Mesenchymal stem cell (in vitro differentiated cells and primary cell): Measurements from ENCODE around the gene MVB12B.
A peak's percentile ranks its signal among the peaks of the same experiment; 100 is the strongest.

Experiments
- DNase-seq: peaks from one replicate; pipeline ENCODE4 v3.0.0-alpha.2; 2013
- H2AFZ ChIP-seq: one replicate; pipeline ENCODE4 v1.6.1; 2013; ENCODE audit warnings: low read depth, mild to moderate bottlenecking, control low read depth, inconsistent platforms, low read length, moderate library complexity
- H2AK5ac ChIP-seq: 2 replicates; pipeline ENCODE4 v1.6.1; 2013; ENCODE audit warnings: low read length, moderate library complexity, mild to moderate bottlenecking, inconsistent platforms; ENCODE audit not compliant: severe bottlenecking
- H2BK120ac ChIP-seq: one replicate; pipeline ENCODE4 v1.6.1; 2013; ENCODE audit warnings: low read depth, mild to moderate bottlenecking, inconsistent platforms, low read length, moderate library complexity
- H2BK12ac ChIP-seq, 2 experiments: one replicate each; pipeline ENCODE4 v1.6.1; 2013; ENCODE audit warnings: inconsistent platforms in 2 of 2, low read length in 2 of 2, mild to moderate bottlenecking in 2 of 2, moderate library complexity in 2 of 2, control low read depth in 1 of 2
- H2BK15ac ChIP-seq: one replicate; pipeline ENCODE4 v1.6.1; 2013; ENCODE audit warnings: mild to moderate bottlenecking, low read depth, inconsistent platforms; ENCODE audit not compliant: poor library complexity, severe bottlenecking
- H2BK5ac ChIP-seq: 2 replicates; pipeline ENCODE4 v1.6.1; 2013; ENCODE audit warnings: low read depth, mild to moderate bottlenecking, low read length, control low read depth, inconsistent platforms; ENCODE audit not compliant: poor library complexity, severe bottlenecking
- H3K14ac ChIP-seq, 2 experiments: one replicate each; pipeline ENCODE4 v1.6.1; 2013; ENCODE audit warnings: inconsistent platforms in 2 of 2, low read length in 2 of 2, control low read depth in 1 of 2, mild to moderate bottlenecking in 1 of 2, moderate library complexity in 1 of 2
- H3K18ac ChIP-seq, 2 experiments: one replicate each; pipeline ENCODE4 v1.6.1; 2013; ENCODE audit warnings: inconsistent platforms in 2 of 2, low read length in 2 of 2, control low read depth in 1 of 2, low read depth in 1 of 2, mild to moderate bottlenecking in 1 of 2
- H3K23ac ChIP-seq, 2 experiments: one replicate each; pipeline ENCODE4 v1.6.1; 2013; ENCODE audit warnings: inconsistent platforms in 2 of 2, low read length in 2 of 2, mild to moderate bottlenecking in 2 of 2, moderate library complexity in 2 of 2, control low read depth in 1 of 2
- H3K27ac ChIP-seq: 2 replicates; pipeline ENCODE4 v1.5.1; 2013; ENCODE audit warnings: mild to moderate bottlenecking, moderate library complexity, low read length, control low read depth, inconsistent platforms; ENCODE audit not compliant: poor library complexity, severe bottlenecking
- H3K27me3 ChIP-seq, 2 experiments: 2 replicates each; pipeline versions ENCODE4 v1.6.1 to v1.7.0; 2013; ENCODE audit warnings: low read length in 2 of 2, mild to moderate bottlenecking in 2 of 2, moderate library complexity in 2 of 2, control low read depth in 1 of 2, inconsistent platforms in 1 of 2; ENCODE audit not compliant: control insufficient read depth in 1 of 2, insufficient read depth in 1 of 2
- H3K36me3 ChIP-seq, 2 experiments: 2 replicates each; pipeline versions ENCODE4 v1.6.1 to v1.7.0; 2013; ENCODE audit warnings: low read length in 2 of 2, control low read depth in 1 of 2, inconsistent platforms in 1 of 2, low read depth in 1 of 2, mild to moderate bottlenecking in 1 of 2; ENCODE audit not compliant: insufficient read depth in 2 of 2, control insufficient read depth in 1 of 2
- H3K4ac ChIP-seq, 2 experiments: one replicate each; pipeline ENCODE4 v1.6.1; 2013; ENCODE audit warnings: inconsistent platforms in 2 of 2, low read length in 2 of 2, mild to moderate bottlenecking in 2 of 2, moderate library complexity in 2 of 2, control low read depth in 1 of 2, low read depth in 1 of 2
- H3K4me1 ChIP-seq: 2 replicates; pipeline ENCODE4 v1.6.1; 2013; ENCODE audit warnings: low read depth, low read length, control low read depth; ENCODE audit not compliant: control insufficient read depth, insufficient read depth
- H3K4me2 ChIP-seq: 2 replicates; pipeline ENCODE4 v1.6.1; 2013; ENCODE audit warnings: low read length, mild to moderate bottlenecking, inconsistent platforms; ENCODE audit not compliant: poor library complexity, severe bottlenecking
- H3K4me3 ChIP-seq, 2 experiments: 2 replicates each; pipeline versions ENCODE4 v1.5.1 to v1.7.0; 2013; ENCODE audit warnings: low read length in 2 of 2, mild to moderate bottlenecking in 2 of 2, control low read depth in 1 of 2, low read depth in 1 of 2; ENCODE audit not compliant: insufficient read depth in 1 of 2
- H3K79me1 ChIP-seq: replicated peaks from 2 replicates; pipeline ENCODE4 v1.6.1; 2013; ENCODE audit warnings: mild to moderate bottlenecking, control low read depth, low read length, inconsistent platforms; ENCODE audit not compliant: poor library complexity, severe bottlenecking
- H3K9ac ChIP-seq: 2 replicates; pipeline ENCODE4 v1.7.0; 2013; ENCODE audit warnings: mild to moderate bottlenecking, low read length, moderate library complexity
- H3K9me3 ChIP-seq: 2 replicates; pipeline ENCODE4 v1.7.0; 2013; ENCODE audit warnings: mild to moderate bottlenecking, low read length; ENCODE audit not compliant: control insufficient read depth
- H4K8ac ChIP-seq: one replicate; pipeline ENCODE4 v1.6.1; 2013; ENCODE audit warnings: inconsistent platforms, mild to moderate bottlenecking, low read length, moderate library complexity
- H4K91ac ChIP-seq: one replicate; pipeline ENCODE4 v1.6.1; 2013; ENCODE audit warnings: mild to moderate bottlenecking, low read length, inconsistent platforms
- WGBS: methylation state at CpG from one replicate; pipeline ENCODE4 v1.1.7; 2013; ENCODE audit warnings: mixed read lengths; 5-methylcytosine and 5-hydroxymethylcytosine counted together

The MVB12B gene

DNA sequence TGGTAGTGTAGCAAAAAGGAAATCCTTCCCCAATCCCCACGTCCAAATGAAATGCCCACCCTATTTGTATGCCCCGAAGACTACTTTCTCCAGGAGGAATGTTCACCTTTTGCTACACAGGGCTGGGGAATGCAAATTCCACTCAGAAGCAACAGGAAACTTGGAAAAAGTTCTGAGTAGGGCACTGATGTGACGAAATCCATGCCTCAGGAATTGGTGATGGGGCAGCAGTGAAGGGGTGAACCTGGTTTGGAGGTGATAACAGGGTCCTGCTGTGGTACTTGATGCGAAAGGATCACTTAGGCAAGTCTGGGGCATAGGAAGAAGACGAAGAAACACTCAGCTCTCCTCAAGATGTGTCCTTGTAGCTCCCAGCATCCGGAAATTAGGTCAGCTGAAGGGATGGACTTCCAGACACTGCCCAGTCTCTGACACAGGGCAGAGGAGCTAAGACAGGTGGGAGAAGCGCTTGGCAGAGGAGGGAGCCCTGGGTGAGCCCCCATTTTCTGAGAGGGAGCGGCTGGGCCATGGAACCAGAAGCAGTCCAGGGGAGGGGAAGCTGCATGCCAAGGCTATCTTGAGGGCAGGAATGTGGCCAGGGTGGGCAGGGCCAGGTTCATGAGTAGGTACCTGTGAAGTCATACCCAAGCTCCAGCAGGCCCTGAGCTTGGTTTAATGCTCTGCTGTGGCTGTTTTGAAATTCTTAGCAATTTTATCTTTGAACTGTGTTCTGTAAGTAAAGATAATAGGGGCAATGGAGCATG is 22.2 kb upstream of the MVB12B start:
- H3K36me3 ChIP-seq: no peaks in the 10 kb centered on the region
- H3K9me3 ChIP-seq: no peaks in the 10 kb centered on the region
- no peak overlapping the region for H2BK5ac ChIP-seq
- H3K23ac ChIP-seq: peak overlapping the region in 1 of 2 experiments; percentile 26
- no peak overlapping the region for H4K91ac ChIP-seq
- H3K4me1 ChIP-seq: peaks cover 2% of the 10 kb centered on the region
- no peak overlapping the region for H2AK5ac ChIP-seq
- no peak overlapping the region for H2BK120ac ChIP-seq
- H3K4me3 ChIP-seq: no peak overlapping the region
- H3K4me2 ChIP-seq: no peak overlapping the region
- no peak overlapping the region for H3K27ac ChIP-seq
- DNase-seq: no peak
- no peaks in the 10 kb centered on the region for H3K79me1 ChIP-seq
- no peak overlapping the region for H3K14ac ChIP-seq
- 82% methylated on average over 8 of the region's 8 CpGs for WGBS
- no peak overlapping the region for H3K4ac ChIP-seq
- H2BK15ac ChIP-seq: no peak overlapping the region
- no peak overlapping the region for H3K18ac ChIP-seq
- no peak overlapping the region for H3K9ac ChIP-seq
- no peak overlapping the region for H4K8ac ChIP-seq
- H3K27me3 ChIP-seq: peaks cover 24 to 33% of the 10 kb centered on the region in 2 experiments
- H2BK12ac ChIP-seq: no peak overlapping the region
- no peak overlapping the region for H2AFZ ChIP-seq

DNA sequence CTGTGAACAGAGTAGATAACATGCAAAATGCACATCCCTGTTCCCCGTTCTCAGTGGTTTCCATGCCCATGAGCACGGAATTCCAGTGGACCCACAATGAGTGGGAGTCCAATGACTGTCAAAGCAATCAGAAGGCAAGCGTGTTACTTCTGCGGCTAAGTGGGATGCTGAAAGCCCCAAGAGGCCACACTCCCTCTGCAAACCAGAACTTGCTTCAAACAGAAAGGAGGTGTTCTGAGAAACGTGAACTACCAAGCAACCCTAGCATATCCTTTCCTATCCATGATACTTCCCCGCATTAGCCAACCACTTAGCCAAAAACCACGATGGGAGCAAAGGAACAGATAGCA is 21.7 kb upstream of the MVB12B start:
- Histone ChIP-seq H2AFZ (no peak overlapping the region), H3K23ac (no peak overlapping the region), H3K18ac (no peak overlapping the region), H2BK15ac (no peak overlapping the region), H3K9ac (no peak overlapping the region), H4K91ac (no peak overlapping the region), H3K79me1 (no peaks in the 10 kb centered on the region), H3K4ac (no peak overlapping the region), H3K4me3 (no peak overlapping the region), H3K14ac (no peak overlapping the region), H3K27ac (no peak overlapping the region), H3K27me3 (peaks cover 24 to 34% of the 10 kb centered on the region in 2 experiments), H3K4me1 (peaks cover 3% of the 10 kb centered on the region), H3K36me3 (no peaks in the 10 kb centered on the region), H2BK12ac (no peak overlapping the region), H4K8ac (no peak overlapping the region), H3K9me3 (no peaks in the 10 kb centered on the region), H2BK120ac (no peak overlapping the region), H2BK5ac (no peak overlapping the region), H2AK5ac (no peak overlapping the region), H3K4me2 (no peak overlapping the region)
- 81% methylated on average over 6 of the region's 7 CpGs for whole genome bisulfite sequencing
- no peak for DNase-seq

DNA sequence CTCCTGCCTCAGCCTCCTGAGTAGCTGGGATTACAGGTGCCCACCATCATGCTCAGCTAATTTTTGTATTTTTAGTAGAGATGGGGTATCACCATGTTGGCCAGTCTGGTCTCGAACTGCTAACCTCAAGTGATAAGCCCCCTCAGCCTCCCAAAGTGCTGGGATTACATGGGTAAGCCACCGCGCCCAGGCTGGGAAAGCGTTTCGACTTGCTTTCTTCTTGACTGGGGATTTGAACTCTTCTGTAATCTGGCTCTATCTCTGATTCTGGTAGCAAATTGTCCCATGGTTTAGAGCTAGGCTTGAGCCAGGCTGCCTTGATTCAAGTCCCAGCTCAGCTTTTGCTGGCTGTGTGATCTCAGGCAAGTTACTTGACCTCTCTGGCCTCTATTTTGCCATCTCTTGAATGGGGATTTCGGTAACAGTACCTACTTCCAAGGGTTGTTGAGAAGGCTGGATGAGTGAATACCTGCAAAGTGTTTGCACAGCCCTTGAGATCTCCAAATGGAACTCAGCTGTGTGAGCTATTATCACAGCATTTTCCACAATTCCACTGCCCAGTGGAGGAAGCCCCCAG is 20.5 kb upstream of the MVB12B start:
- no peak for DNase-seq
- H3K27me3 ChIP-seq: peaks cover 24 to 34% of the 10 kb centered on the region in 2 experiments
- H4K91ac ChIP-seq: no peak overlapping the region
- H3K4me3 ChIP-seq: no peak overlapping the region
- no peak overlapping the region for H3K18ac ChIP-seq
- no peak overlapping the region for H2BK12ac ChIP-seq
- H3K4ac ChIP-seq: no peak overlapping the region
- H3K4me2 ChIP-seq: no peak overlapping the region
- no peak overlapping the region for H4K8ac ChIP-seq
- H3K23ac ChIP-seq: no peak overlapping the region
- H2BK5ac ChIP-seq: no peak overlapping the region
- H3K4me1 ChIP-seq: peaks cover 3% of the 10 kb centered on the region
- no peak overlapping the region for H2BK15ac ChIP-seq
- H2BK120ac ChIP-seq: no peak overlapping the region
- H2AK5ac ChIP-seq: no peak overlapping the region
- no peak overlapping the region for H2AFZ ChIP-seq
- no peaks in the 10 kb centered on the region for H3K36me3 ChIP-seq
- no peaks in the 10 kb centered on the region for H3K79me1 ChIP-seq
- H3K27ac ChIP-seq: no peak overlapping the region
- WGBS: 96% methylated on average over 6 of the region's 6 CpGs
- H3K14ac ChIP-seq: no peak overlapping the region
- H3K9me3 ChIP-seq: no peaks in the 10 kb centered on the region
- no peak overlapping the region for H3K9ac ChIP-seq

DNA sequence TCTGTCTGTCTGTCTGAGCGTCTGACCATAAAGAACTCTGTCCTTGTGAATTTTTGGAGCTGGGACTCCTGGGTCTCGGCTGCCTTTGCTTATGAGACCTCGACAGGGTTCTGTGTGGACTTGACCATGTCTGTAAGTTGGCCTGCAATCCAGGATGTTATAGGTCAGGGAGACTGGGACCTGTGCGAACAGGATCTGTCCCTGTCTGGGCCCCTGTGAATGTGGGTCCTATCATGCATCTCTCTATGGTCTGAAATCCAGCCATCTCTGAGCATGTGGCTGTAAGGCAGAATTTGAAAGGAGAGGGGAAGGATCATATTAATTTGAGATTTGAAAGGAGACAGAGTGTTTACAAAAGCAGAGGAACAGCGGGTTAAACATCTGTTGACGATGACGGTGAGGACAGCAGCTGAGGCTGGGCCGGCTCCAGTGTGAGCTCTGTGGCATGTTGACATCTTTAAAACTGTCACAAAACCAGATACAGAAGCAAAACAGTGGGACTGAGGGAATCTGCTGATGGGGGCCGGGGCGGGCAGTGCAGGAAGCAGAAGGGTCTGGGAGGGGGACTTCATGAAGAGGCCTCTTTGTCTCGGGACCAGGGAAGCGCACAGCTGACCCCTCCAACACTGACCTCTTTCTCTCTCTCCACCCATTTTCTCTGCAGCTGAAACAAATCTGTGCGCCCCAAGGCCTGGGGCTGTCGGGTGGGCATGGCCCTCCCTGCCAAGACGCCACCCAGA is 19.1 kb upstream of the MVB12B start:
- no peak overlapping the region for H2BK12ac ChIP-seq
- H2AFZ ChIP-seq: no peak overlapping the region
- H3K79me1 ChIP-seq: no peaks in the 10 kb centered on the region
- no peak overlapping the region for H3K4me3 ChIP-seq
- H3K14ac ChIP-seq: no peak overlapping the region
- H4K8ac ChIP-seq: peak overlapping the region; percentile 31
- 31% methylated on average over 13 of the region's 15 CpGs for WGBS
- H3K23ac ChIP-seq: no peak overlapping the region
- no peak overlapping the region for H3K4ac ChIP-seq
- H2BK120ac ChIP-seq: no peak overlapping the region
- no peaks in the 10 kb centered on the region for H3K9me3 ChIP-seq
- no peak overlapping the region for H2BK5ac ChIP-seq
- H3K27ac ChIP-seq: no peak overlapping the region
- no peak overlapping the region for H3K4me2 ChIP-seq
- DNase-seq: peak; percentile 8
- no peak overlapping the region for H3K18ac ChIP-seq
- no peaks in the 10 kb centered on the region for H3K36me3 ChIP-seq
- no peak overlapping the region for H2BK15ac ChIP-seq
- H2AK5ac ChIP-seq: no peak overlapping the region
- no peak overlapping the region for H4K91ac ChIP-seq
- peaks cover 3% of the 10 kb centered on the region for H3K4me1 ChIP-seq
- H3K9ac ChIP-seq: no peak overlapping the region
- peaks cover 24 to 44% of the 10 kb centered on the region in 2 experiments for H3K27me3 ChIP-seq
